ENCODE data around the gene PCDH9. TPM values are rescaled to one million over a fixed set of nuclear protein-coding genes. Genes with fewer than 3 reads are reported as not detected.

Gene PCDH9
- total RNA-seq, 2 experiments from 2014 or later: 0.14 to 0.17 TPM

DNA sequence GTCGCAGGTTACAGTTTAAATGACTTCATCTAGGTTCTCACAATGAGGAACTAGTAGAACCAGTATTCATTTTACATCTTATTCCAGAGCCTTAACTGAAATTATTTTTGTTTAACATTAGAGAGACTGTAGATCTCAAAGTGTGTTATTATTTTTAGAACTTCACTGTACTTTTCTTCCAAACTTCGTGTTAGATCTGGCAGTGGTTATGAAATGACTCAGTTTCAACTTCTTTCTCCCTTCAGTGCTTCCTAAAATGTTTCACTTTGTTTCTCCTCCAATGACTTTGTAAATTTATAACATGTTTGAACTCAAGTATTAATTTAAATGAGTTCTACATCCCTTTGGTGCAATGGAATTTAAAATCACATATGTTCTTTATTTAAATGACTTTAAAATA lies 139.3 kb downstream of the PCDH9 start:
- Mint-ChIP-seq H3K27ac (no peak overlapping the region), H3K27me3 (no peaks in the 10 kb centered on the region), H3K9me3 (no peaks in the 10 kb centered on the region), H3K4me3 (no peak overlapping the region), H3K4me1 (no peaks in the 10 kb centered on the region), H3K36me3 (no peaks in the 10 kb centered on the region)
- POLR2A ChIA-PET: no interaction called here
- ATAC-seq (ENCODE audit: low read depth) (no peak), DNase-seq (no peak)

DNA sequence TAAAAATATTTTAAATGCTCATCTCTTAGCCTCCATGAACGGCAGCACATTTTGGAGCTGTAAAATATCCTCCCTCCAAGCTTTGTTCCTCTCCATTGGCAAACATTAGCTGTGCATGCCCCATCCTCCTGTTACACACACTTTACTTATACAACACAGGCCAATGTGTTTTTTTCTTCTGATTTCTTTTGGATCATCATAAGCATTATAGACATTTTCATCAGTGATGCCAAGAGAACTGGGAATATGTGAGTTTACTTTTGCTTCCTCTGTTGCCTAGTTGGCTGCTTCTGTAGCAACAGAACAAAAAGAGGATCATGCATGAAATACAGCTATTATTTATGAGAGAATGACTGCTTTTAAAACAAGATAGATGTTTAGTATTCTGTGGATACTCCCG lies 142.6 kb downstream of the PCDH9 start:
- POLR2A ChIA-PET: no interaction called here
- H3K36me3 Mint-ChIP-seq: no peaks in the 10 kb centered on the region
- no peak for ATAC-seq (ENCODE audit: low read depth)

DNA sequence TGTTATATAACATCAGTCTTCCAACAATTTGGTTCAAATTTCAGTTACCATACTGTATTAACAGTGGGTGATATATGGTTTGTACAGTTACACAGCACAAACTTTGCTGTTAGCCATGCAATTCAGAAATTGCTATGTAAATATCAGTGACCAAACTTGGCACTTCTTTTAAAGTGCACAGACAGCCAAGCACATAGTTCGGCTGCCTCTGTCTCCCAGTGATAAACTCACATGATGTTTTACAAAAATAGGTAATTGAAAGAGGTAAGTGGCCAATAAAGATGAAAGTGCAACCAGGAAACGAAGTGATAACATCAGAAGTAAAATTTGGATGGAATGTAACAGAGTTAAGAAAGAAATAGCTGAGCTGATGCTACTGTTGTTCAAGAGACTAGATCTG lies 143.9 kb downstream of the PCDH9 start:
- POLR2A ChIA-PET: no interaction called here
- no peaks in the 10 kb centered on the region for H3K9me3 Mint-ChIP-seq
- H3K27ac Mint-ChIP-seq: no peak overlapping the region
- DNase-seq (no peak), ATAC-seq (ENCODE audit: low read depth) (no peak)
- H3K27me3 Mint-ChIP-seq: no peaks in the 10 kb centered on the region
- H3K4me1 Mint-ChIP-seq: no peaks in the 10 kb centered on the region
- H3K4me3 Mint-ChIP-seq: no peak overlapping the region
- H3K36me3 Mint-ChIP-seq: no peaks in the 10 kb centered on the region

More for the DNA sequence above, 142.6 kb downstream of the PCDH9 start:
- Mint-ChIP-seq H3K4me3 (no peak overlapping the region), H3K4me1 (no peaks in the 10 kb centered on the region), H3K27ac (no peak overlapping the region), H3K9me3 (no peaks in the 10 kb centered on the region), H3K27me3 (no peaks in the 10 kb centered on the region)
- DNase-seq: no peak

DNA sequence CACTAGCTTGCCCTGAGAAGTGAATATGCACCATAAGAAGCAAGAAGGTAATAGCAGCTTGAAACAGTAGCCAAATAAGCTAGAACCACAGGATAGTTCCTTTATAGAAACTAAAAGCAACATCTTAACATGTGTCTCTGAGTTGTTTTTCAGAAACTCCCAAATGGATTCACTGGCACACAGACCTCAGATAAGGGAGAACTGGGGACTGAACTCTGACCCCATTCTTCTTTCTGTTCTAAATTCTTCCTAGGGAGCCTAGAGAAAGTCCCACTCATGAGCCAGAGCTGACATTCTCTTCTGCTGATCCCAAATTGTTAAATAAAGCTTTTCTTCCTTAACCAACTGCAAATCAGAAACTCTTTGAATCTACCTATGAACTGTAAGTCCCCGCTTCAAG lies 146.1 kb downstream of the PCDH9 start:
- no peak for DNase-seq
- Mint-ChIP-seq H3K27me3 (no peaks in the 10 kb centered on the region), H3K36me3 (no peaks in the 10 kb centered on the region), H3K4me3 (no peak overlapping the region), H3K27ac (no peak overlapping the region), H3K9me3 (no peaks in the 10 kb centered on the region), H3K4me1 (no peaks in the 10 kb centered on the region)
- ATAC-seq (ENCODE audit: low read depth): no peak
- POLR2A ChIA-PET: no interaction called here

DNA sequence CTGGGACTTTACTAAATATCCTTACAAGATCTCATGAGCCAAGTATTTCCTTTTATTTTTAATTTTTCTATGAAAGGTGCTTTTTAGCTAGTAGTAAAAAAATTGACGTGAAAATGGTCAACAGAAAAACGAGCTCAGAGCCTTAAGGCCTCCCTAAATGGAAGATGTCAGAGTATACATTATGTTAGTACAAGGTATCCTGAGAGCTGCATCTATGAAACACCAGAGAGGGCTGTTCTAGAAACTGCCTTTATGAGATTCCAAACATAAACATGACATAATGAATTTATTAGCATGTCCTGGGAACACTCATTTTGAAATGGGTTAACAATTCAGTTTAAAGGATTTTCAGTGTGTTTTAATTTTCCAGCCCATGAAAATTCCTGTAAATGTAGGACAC lies 146.6 kb downstream of the PCDH9 start:
- no peak overlapping the region for H3K27ac Mint-ChIP-seq
- POLR2A ChIA-PET: no interaction called here
- ATAC-seq (ENCODE audit: low read depth): no peak
- no peaks in the 10 kb centered on the region for H3K4me1 Mint-ChIP-seq
- no peaks in the 10 kb centered on the region for H3K27me3 Mint-ChIP-seq
- no peaks in the 10 kb centered on the region for H3K9me3 Mint-ChIP-seq
- DNase-seq: no peak
- no peak overlapping the region for H3K4me3 Mint-ChIP-seq
- H3K36me3 Mint-ChIP-seq: no peaks in the 10 kb centered on the region

DNA sequence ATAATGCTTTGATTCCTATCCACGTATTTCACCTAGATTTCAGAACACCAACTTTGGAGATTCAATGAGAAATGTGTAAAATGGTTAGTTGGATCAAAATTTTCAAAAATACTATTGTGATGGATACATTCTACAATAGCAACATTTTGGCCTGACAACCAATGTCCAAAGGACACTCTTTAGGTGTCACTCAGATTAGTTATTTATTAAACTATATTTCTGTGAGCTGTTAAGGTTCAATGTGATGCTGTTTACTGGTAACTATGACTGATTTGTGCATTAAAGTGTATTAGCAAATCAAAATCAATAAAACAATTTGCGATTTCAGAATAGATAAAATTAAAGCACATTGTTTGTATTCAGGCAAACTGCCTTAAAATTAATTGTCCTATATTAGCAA lies 149.8 kb downstream of the PCDH9 start:
- Mint-ChIP-seq H3K4me3 (no peak overlapping the region), H3K4me1 (no peaks in the 10 kb centered on the region), H3K27me3 (no peaks in the 10 kb centered on the region), H3K9me3 (no peaks in the 10 kb centered on the region), H3K36me3 (no peaks in the 10 kb centered on the region), H3K27ac (no peak overlapping the region)
- POLR2A ChIA-PET: no interaction called here
- DNase-seq: no peak
- no peak for ATAC-seq (ENCODE audit: low read depth)

DNA sequence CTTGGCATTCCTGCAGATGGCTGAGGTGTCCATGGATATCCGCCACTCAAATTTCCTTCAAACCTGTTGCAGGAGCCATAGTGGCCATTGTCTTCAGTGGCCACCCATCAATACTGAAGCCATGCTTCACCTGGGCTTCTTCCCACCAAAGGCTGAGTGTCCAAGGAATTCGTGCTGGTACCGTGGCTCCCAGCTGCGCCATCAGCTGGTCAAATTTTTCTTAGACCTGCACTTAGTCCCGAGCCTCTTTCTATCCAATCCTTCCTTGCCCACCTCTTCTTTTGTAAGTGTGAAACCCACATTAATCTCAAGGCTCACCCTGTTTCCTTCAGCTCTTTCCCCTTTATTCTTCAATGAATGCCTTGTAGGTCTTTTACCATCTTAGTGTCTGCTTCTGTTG lies 152.1 kb downstream of the PCDH9 start:
- ATAC-seq (ENCODE audit: low read depth) (no peak), DNase-seq (no peak)
- POLR2A ChIA-PET: no interaction called here
- Mint-ChIP-seq H3K36me3 (no peaks in the 10 kb centered on the region), H3K4me1 (no peaks in the 10 kb centered on the region), H3K4me3 (no peak overlapping the region), H3K27ac (no peak overlapping the region), H3K27me3 (no peaks in the 10 kb centered on the region), H3K9me3 (no peaks in the 10 kb centered on the region)

DNA sequence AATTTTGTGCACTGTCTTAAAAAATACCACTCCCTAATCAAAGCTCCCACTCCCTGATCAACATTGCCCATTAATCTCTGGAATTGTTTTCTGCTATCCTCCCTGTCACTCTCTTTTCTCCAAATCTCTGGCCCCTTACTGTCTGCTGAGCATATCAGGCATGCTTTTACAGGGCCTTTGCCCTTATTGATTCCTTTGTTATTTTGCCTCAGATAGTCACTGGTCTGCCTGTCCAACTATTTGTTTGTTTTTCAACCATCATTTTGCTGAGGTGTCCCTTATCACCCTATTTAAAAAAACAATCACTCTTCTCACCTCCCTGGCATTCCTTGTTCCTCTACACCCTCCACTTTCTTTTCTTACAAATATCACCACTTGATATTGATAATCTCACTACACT lies 153.0 kb downstream of the PCDH9 start:
- H3K4me1 Mint-ChIP-seq: no peaks in the 10 kb centered on the region
- ATAC-seq (ENCODE audit: low read depth) (no peak), DNase-seq (no peak)
- H3K4me3 Mint-ChIP-seq: no peak overlapping the region
- POLR2A ChIA-PET: no interaction called here
- H3K27me3 Mint-ChIP-seq: no peaks in the 10 kb centered on the region
- no peaks in the 10 kb centered on the region for H3K9me3 Mint-ChIP-seq
- no peak overlapping the region for H3K27ac Mint-ChIP-seq
- no peaks in the 10 kb centered on the region for H3K36me3 Mint-ChIP-seq

DNA sequence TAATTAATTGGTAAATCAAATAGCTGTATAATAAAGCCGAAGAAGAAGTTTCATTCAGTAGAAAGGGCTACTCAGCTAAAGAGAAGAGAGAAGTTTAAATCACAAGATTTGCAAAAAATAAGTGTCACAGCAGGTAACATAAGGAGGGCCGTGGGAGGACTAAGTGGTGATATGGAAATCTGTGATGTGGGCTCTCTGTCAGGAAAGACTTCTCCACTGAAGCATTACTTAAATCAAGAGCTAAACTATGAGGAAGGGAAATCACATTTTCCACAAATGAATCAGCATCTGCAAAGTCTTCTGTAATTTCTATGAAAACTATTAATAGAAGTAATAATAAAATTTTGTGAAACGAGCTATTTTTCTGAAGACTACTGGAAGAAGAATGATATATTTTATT lies 153.8 kb downstream of the PCDH9 start:
- Mint-ChIP-seq H3K4me3 (no peak overlapping the region), H3K4me1 (no peaks in the 10 kb centered on the region), H3K27me3 (no peaks in the 10 kb centered on the region), H3K36me3 (no peaks in the 10 kb centered on the region), H3K9me3 (no peaks in the 10 kb centered on the region), H3K27ac (no peak overlapping the region)
- POLR2A ChIA-PET: no interaction called here
- ATAC-seq (ENCODE audit: low read depth) (no peak), DNase-seq (no peak)

DNA sequence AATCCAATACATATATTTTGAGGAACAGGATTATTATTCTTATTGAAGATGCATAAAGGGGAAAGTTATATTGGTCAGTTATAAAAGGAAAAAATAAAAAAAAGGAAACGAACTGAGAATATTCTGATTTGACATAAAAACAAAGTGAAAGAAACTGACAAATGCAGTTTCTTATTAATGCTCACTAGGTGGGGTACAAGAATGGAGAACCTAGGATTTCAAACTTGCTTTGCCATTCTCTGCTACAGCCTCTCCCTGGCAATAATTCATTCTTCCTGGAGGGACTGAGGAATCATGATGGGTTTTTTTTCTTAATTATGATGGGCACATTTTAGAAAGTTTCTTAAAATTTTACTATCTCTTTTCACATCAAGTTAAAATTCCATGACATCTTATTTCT lies 154.9 kb downstream of the PCDH9 start:
- POLR2A ChIA-PET: no interaction called here
- no peaks in the 10 kb centered on the region for H3K36me3 Mint-ChIP-seq
- no peaks in the 10 kb centered on the region for H3K9me3 Mint-ChIP-seq
- no peak overlapping the region for H3K27ac Mint-ChIP-seq
- H3K4me3 Mint-ChIP-seq: no peak overlapping the region
- no peaks in the 10 kb centered on the region for H3K4me1 Mint-ChIP-seq
- ATAC-seq (ENCODE audit: low read depth): no peak
- no peak for DNase-seq
- no peaks in the 10 kb centered on the region for H3K27me3 Mint-ChIP-seq

DNA sequence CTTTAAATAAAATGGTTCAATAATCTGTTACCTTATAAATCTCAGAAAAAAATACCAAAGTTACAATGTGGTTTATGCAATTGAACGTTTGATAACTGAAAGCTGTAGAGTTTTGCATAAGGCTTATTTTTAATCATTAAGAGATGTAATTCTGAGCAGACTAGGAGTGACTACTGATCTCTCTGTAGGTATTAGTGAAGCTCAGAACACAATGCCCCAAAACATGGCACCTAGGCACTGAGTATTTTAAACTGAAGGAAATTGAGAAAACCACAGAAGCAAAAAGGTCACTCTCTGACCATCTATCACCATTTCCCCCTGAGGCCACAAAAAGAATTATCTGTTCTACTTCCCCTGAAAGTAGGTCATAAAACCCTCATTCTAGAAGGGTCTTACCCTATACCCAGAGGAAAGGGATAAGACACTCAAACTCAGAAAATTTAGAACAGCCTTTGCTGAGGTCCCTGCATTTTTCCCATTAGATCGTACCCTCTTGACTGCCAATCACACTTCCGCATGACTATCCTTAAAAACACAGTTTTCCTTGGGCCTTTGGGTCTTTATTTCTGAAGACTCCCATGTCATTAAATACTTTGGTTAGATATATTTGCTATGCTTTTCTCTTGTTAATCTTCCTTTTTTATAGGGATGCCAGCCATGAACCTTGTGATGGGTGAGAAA lies 158.1 kb downstream of the PCDH9 start:
- POLR2A ChIA-PET: no interaction called here
- no peaks in the 10 kb centered on the region for H3K36me3 Mint-ChIP-seq

DNA sequence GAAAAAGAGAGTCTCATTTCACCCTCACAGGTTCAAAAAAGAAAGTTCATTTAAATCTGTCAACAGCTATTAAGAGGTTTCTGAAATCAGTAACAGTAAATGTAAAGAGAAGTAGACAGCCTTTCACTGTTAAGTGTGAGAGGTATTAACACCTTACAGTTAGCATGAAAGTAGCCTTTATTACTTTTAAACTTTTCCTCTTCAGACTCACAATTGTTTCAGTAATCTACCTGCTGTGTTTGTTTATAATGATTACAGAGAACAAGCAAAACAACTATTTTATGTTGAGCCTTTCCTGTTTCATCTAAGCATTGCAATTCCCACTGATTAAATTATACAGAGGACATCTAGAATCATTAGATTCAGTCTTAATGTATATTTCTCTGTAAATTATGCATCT lies 159.8 kb downstream of the PCDH9 start:
- no peaks in the 10 kb centered on the region for H3K27me3 Mint-ChIP-seq
- POLR2A ChIA-PET: no interaction called here
- H3K4me3 Mint-ChIP-seq: no peak overlapping the region
- H3K27ac Mint-ChIP-seq: no peak overlapping the region
- H3K36me3 Mint-ChIP-seq: no peaks in the 10 kb centered on the region
- no peak for DNase-seq
- no peak for ATAC-seq (ENCODE audit: low read depth)
- H3K4me1 Mint-ChIP-seq: no peaks in the 10 kb centered on the region
- H3K9me3 Mint-ChIP-seq: no peaks in the 10 kb centered on the region

More for the DNA sequence above, 158.1 kb downstream of the PCDH9 start:
- no peak for DNase-seq
- no peaks in the 10 kb centered on the region for H3K27me3 Mint-ChIP-seq
- no peak overlapping the region for H3K27ac Mint-ChIP-seq
- H3K4me1 Mint-ChIP-seq: no peaks in the 10 kb centered on the region
- no peaks in the 10 kb centered on the region for H3K9me3 Mint-ChIP-seq
- ATAC-seq (ENCODE audit: low read depth): no peak
- no peak overlapping the region for H3K4me3 Mint-ChIP-seq

DNA sequence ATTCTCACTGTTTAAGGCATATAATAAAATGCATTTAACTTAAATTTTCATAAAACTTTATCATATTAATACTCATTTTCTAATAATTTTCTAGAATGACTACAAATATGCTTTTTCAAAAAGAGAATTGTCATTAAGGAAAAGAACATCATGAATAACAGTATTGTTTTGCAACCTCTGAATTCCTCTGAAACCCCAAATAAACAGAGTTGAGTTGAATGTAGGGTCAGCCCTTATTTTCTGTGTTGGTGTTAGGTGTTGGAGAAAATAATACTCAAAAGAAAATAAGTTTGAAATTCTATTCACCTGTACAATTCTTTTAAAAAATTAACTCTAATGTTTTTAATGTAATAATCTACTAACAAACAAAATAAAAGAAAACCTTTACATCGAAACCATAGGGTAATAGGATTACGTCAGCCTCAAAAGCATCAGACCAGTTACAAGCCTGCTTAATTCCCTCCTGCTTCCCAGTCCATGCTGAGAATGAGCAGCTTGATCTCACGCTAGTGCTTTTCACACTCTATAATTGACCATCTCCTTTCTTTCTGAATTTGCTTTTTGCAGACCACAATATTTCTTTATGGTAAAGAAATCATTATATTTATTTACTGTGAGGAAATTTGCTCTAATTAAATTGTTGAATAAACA lies 160.9 kb downstream of the PCDH9 start:
- POLR2A ChIA-PET: no interaction called here
- ATAC-seq (ENCODE audit: low read depth) (no peak), DNase-seq (no peak)
- no peak overlapping the region for H3K27ac Mint-ChIP-seq
- no peaks in the 10 kb centered on the region for H3K36me3 Mint-ChIP-seq
- no peaks in the 10 kb centered on the region for H3K9me3 Mint-ChIP-seq
- H3K4me1 Mint-ChIP-seq: no peaks in the 10 kb centered on the region
- H3K4me3 Mint-ChIP-seq: no peak overlapping the region
- H3K27me3 Mint-ChIP-seq: no peaks in the 10 kb centered on the region

DNA sequence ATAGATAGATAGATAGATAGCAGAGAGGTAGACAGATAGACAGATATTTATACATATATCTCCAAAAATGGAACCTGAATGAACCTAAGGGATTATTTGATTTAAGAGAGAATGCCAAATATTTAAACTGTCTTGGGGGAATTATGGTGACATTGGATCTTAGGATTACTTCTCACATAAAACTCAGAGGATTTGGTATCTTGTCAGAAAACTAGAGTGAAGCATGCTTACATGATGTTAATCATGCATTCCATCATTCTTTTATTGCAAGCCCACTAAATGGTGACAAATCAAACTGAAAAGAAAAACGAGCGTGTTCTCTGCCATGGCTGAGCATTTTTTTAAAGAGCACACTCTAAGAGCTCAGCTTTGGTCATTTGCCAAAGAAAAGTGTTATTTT lies 165.2 kb downstream of the PCDH9 start:
- Mint-ChIP-seq H3K4me1 (no peaks in the 10 kb centered on the region), H3K27ac (no peak overlapping the region), H3K27me3 (no peaks in the 10 kb centered on the region), H3K36me3 (no peaks in the 10 kb centered on the region), H3K9me3 (no peaks in the 10 kb centered on the region), H3K4me3 (no peak overlapping the region)
- no peak for DNase-seq
- POLR2A ChIA-PET: no interaction called here
- ATAC-seq (ENCODE audit: low read depth): no peak

DNA sequence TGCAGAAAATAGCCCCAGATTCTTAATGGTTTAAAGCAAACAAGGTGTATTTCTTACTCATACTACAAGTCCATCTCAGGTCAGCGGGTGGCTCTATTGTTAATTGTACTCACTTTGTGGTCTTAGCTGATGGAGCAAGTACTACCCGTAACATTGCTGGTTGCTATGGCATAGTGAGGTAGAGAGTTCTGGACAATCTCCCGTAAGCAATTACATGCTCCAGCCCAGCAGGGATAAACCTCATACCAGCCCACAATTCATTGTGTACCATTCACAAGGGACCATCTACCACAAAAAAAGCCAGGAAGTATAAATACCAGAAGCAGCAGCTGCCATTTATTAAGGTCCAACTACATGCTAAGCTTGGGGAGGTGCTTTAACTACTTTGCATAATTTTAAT lies 167.1 kb downstream of the PCDH9 start:
- POLR2A ChIA-PET: no interaction called here
- no peaks in the 10 kb centered on the region for H3K4me1 Mint-ChIP-seq
- no peak for ATAC-seq (ENCODE audit: low read depth)
- H3K9me3 Mint-ChIP-seq: no peaks in the 10 kb centered on the region
- no peak overlapping the region for H3K4me3 Mint-ChIP-seq
- DNase-seq: no peak
- no peak overlapping the region for H3K27ac Mint-ChIP-seq
- no peaks in the 10 kb centered on the region for H3K36me3 Mint-ChIP-seq
- no peaks in the 10 kb centered on the region for H3K27me3 Mint-ChIP-seq

Measured in activated naive CD8-positive, alpha-beta T cell treated with anti-CD3 and anti-CD28 coated beads, Interleukin-2, amount 10 ng/mL, durations not matched to agents 7 days and 5 days (primary cell).